Activated CD8-positive, alpha-beta T cell treated with anti-CD3 and anti-CD28 coated beads for 36 hours (primary cell): ENCODE data around the gene ST8SIA4. TPM values are rescaled to one million over a fixed set of nuclear protein-coding genes. Genes with fewer than 3 reads are reported as not detected.

Experiments used
- ATAC-seq: fragments of 200-7000 bp; cut with Tn5 transposase; one replicate; pipeline ENCODE4 v1.10.0; 2021; ENCODE audit warnings: mild to moderate bottlenecking, moderate library complexity
- CTCF ChIA-PET: fragments of 350-600 bp; sonication (Branson Sonifier 250); formaldehyde crosslinking; loops from one replicate; lab custom pipeline; 2021; ENCODE audit warnings: antibody characterized with exemption; lab: Charles Lee
- POLR2A ChIA-PET: fragments of 350-600 bp; sonication (Branson Sonifier 250); formaldehyde crosslinking; loops from one replicate; lab custom pipeline; 2021; ENCODE audit warnings: antibody characterized with exemption; lab: Charles Lee
- DNase-seq: peaks from one replicate; pipeline ENCODE4 v3.0.0-alpha.2; 2020
- H3K27ac Mint-ChIP-seq: one replicate; pipeline ENCODE4 v1.8.0; 2021; ENCODE audit warnings: mild to moderate bottlenecking, mixed read lengths
- H3K27me3 Mint-ChIP-seq: one replicate; pipeline ENCODE4 v1.8.0; 2021; ENCODE audit warnings: mixed read lengths
- H3K36me3 Mint-ChIP-seq: one replicate; pipeline ENCODE4 v1.8.0; 2021; ENCODE audit warnings: low read depth, mixed read lengths
- H3K4me1 Mint-ChIP-seq: one replicate; pipeline ENCODE4 v1.8.0; 2021; ENCODE audit warnings: low read depth, mixed read lengths
- H3K4me3 Mint-ChIP-seq: one replicate; pipeline ENCODE4 v1.8.0; 2021; ENCODE audit warnings: mild to moderate bottlenecking, moderate library complexity, mixed read lengths
- H3K9me3 Mint-ChIP-seq: one replicate; pipeline ENCODE4 v1.8.0; 2021; ENCODE audit warnings: mixed read lengths
- intact Hi-C: fragments of 100-400 bp; cut with micrococcal nuclease; formaldehyde crosslinking; loops from one replicate; pipeline ENCODE4 v1.10.0; 2022
- total RNA-seq, 2 experiments: library from RNA; stranded (reverse); gene quantifications; one replicate each; pipeline ENCODE4 v1.2.3, GENCODE V29; 2021
- TF ChIP-seq, protein P1 (sequence below): fragments of 200-600 bp; IDR thresholded peaks from one replicate; pipeline ENCODE4 v1.8.0; 2022; ENCODE audit warnings: antibody characterized with exemption, mild to moderate bottlenecking

The ST8SIA4 gene
- total RNA-seq, 2 experiments from 2014 or later: 31.6 to 34.1 TPM

DNA sequence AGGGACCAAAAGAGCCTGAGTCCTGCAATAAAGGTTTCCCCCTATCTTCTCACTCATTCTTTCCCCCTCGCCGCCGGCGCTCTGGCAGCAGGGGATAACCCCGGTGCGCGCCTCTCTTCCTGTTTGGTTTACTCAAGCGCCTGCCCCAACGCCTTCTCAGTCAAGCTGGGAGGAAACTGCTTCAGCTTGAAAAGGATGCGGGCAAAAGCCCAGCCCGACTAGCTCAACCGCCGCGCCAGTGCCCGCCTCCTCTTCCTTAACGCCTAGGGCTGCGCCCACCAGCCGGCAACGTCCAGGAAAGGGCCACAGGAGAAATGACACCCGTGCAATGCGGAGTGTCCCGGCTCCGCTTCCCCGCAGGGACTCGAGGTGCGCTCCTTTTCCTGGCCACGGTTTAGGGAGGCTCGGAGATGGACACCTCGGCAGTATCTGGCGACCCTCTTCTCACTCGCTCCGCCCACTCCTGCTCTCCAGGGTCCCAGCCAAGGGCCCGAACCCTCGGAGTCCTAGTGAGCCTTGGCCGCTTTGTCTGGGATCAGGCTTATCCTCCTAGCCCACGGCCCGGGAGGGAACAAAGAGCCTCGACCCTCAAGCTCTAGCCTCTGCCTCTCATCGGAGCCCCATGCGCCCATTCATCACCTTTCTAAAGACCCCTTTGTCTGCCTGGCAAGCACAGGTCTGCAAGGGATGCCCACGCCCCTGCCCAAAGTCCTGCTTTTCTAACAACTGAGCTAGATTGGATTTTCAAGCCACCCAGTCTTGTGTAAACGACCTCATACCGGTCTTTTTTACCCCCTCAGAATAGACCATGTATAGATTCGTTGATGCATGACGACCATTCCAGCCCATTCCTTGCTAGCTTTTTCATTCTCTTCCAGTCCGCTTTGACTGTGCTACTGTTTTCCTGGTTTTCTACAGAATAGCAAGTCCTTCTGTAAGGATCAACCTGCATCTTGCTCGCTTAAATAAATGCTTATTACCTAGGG is 2.0 kb downstream of the ST8SIA4 start:
- Mint-ChIP-seq H3K27me3 (no peaks in the 10 kb centered on the region), H3K36me3 (peaks cover 39% of the 10 kb centered on the region), H3K27ac (peak overlapping the region; percentile 98), H3K4me1 (peaks cover 33% of the 10 kb centered on the region), H3K4me3 (peak overlapping the region; percentile 98), H3K9me3 (peaks cover 4% of the 10 kb centered on the region)
- TF ChIP-seq, protein P1, sequence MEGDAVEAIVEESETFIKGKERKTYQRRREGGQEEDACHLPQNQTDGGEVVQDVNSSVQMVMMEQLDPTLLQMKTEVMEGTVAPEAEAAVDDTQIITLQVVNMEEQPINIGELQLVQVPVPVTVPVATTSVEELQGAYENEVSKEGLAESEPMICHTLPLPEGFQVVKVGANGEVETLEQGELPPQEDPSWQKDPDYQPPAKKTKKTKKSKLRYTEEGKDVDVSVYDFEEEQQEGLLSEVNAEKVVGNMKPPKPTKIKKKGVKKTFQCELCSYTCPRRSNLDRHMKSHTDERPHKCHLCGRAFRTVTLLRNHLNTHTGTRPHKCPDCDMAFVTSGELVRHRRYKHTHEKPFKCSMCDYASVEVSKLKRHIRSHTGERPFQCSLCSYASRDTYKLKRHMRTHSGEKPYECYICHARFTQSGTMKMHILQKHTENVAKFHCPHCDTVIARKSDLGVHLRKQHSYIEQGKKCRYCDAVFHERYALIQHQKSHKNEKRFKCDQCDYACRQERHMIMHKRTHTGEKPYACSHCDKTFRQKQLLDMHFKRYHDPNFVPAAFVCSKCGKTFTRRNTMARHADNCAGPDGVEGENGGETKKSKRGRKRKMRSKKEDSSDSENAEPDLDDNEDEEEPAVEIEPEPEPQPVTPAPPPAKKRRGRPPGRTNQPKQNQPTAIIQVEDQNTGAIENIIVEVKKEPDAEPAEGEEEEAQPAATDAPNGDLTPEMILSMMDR: no peak
- CTCF ChIA-PET: interaction anchor here (0.6 to 5.2 kb wide), 21 partner anchors 9 to 471 kb away, joined by 3 to 43 read pairs (median 5); partner anchors contain the start of gene FAM174A
- POLR2A ChIA-PET: interaction anchor here (0.6 to 6.5 kb wide), 16 partner anchors 10 to 1993 kb away, joined by 3 to 124 read pairs (median 6); no protein-coding TSS in a partner anchor
- DNase-seq: peak; percentile 97
- intact Hi-C loops: loop anchor here (1.0 to 5.0 kb wide), 6 partner anchors 11 to 364 kb away; partner anchors contain the start of gene FAM174A
- peak; percentile 58 for ATAC-seq

DNA sequence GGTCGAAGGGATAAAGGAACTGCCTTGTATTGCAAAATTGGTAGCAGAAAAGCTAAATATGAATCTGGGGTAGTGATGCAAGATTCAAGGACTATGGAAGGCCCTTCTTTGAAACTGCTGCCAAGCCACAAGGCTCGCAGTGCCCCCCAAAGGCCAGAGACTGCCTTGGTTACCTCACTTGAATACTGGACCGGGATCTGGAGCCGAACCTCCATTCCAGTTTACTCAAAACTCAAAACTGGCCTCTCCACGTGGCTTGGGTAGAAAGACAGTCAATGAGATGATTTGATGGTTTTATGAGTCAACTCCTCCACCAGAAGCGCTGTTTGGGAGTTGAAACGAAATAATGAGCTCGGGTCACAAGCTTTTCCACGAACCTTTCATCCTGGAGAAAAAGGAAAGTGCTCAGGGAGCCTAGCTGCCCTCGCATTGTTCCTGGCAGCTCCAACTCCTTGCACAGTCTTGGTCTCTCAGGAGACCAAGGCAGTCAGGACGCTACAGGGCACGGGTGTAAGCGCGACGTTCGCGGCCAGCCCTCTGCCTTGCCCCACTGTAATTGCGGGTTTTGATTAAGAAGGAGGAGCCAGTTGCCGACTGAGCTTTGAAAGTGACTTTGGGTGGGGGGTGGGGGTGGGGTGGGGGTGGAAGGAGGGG is 2.8 kb downstream of the ST8SIA4 start:
- Mint-ChIP-seq H3K36me3 (peaks cover 47% of the 10 kb centered on the region), H3K27ac (peak overlapping the region; percentile 99), H3K27me3 (no peaks in the 10 kb centered on the region), H3K4me3 (peak overlapping the region; percentile 98), H3K9me3 (peaks cover 4% of the 10 kb centered on the region), H3K4me1 (peaks cover 35% of the 10 kb centered on the region)
- TF ChIP-seq, protein P1: peak; percentile 18
- ChIA-PET POLR2A (interaction anchor here (0.6 to 6.5 kb wide), 14 partner anchors 9 to 169 kb away, joined by 3 to 124 read pairs (median 7); no protein-coding TSS in a partner anchor), CTCF (interaction anchor here (0.6 to 5.2 kb wide), 14 partner anchors 8 to 224 kb away, joined by 3 to 43 read pairs (median 10); no protein-coding TSS in a partner anchor)
- DNase-seq (peak; percentile 78), ATAC-seq (peak; percentile 1)
- intact Hi-C loops: loop anchor here (1.0 to 5.0 kb wide), 6 partner anchors 10 to 363 kb away; partner anchors contain the start of gene FAM174A

DNA sequence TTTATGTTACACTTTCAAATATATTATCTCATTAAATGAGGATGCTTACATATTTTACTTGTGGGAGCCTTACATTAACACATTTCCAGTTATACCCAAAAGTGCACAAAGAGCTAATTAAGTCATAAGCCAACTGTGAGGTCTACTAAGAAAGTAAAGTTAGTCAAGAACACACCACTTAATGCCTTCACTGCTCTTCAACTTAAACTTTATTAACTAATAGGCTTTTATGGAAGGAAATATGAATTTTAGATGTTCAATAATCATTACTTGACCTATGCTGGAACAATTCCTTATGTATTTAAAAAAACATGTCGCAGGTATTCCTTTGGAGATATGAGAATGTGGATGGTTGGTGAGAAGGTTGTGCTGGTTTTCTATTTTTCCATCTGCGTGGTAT is 3.4 kb downstream of the ST8SIA4 start:
- TF ChIP-seq, protein P1: no peak
- ATAC-seq (no peak), DNase-seq (no peak)
- Mint-ChIP-seq H3K4me1 (peaks cover 35% of the 10 kb centered on the region), H3K27ac (peak overlapping the region; percentile 99), H3K36me3 (peaks cover 51% of the 10 kb centered on the region), H3K27me3 (no peaks in the 10 kb centered on the region), H3K4me3 (peak overlapping the region; percentile 98), H3K9me3 (peaks cover 4% of the 10 kb centered on the region)
- CTCF ChIA-PET: interaction anchor here (1.2 to 5.2 kb wide), 9 partner anchors 8 to 126 kb away, joined by 3 to 43 read pairs (median 12); no protein-coding TSS in a partner anchor
- intact Hi-C loops: loop anchor here (1.0 to 5.0 kb wide), 6 partner anchors 9 to 362 kb away; partner anchors contain the start of gene FAM174A
- POLR2A ChIA-PET: interaction anchor here (0.6 to 6.5 kb wide), 10 partner anchors 8 to 168 kb away, joined by 3 to 124 read pairs (median 16); no protein-coding TSS in a partner anchor

DNA sequence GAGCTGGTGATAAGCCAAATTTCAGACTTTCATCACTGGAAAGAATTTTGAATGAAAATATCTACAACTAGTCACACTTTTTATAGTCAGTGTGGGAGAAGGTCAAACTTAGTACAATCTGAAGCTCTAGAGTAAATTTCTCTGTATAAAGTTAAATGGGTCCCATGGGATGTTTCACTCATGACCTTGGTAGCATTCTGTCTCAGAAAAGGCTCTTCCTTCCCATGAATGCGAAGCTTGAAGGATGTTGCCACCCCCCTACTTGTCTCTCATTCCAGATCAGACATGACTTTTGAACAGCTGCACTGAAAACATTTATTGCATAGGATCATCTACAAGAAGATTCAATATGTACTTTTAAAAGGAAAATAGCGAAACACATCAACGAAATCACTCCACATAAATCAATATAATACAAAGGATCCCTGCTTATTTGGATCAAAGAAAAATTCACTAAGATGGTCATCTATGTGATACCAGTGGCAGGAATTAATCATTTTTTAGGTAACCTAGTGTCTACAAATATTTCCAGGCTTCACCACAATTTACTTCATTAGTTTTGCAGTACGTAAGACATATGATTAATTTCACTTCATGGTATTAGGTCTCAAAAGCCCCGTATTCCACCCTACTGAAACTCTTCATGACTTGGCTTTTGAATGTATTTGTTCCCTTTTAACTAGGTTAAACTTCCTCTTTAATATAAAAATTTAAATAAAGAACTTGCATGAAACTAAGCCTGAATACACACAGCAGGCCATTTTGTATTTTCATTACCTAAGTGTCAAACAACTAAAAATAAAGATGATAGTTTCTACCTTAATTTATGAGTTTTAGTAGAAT is 4.4 kb downstream of the ST8SIA4 start:
- Mint-ChIP-seq H3K27me3 (no peaks in the 10 kb centered on the region), H3K4me3 (peak overlapping the region; percentile 98), H3K4me1 (peaks cover 45% of the 10 kb centered on the region), H3K9me3 (peaks cover 4% of the 10 kb centered on the region), H3K27ac (peak overlapping the region; percentile 99), H3K36me3 (peaks cover 59% of the 10 kb centered on the region)
- DNase-seq (no peak), ATAC-seq (no peak)
- TF ChIP-seq, protein P1: no peak
- POLR2A ChIA-PET: interaction anchor here (0.5 to 6.5 kb wide), 6 partner anchors 26 to 74 kb away, joined by 3 to 124 read pairs (median 15); no protein-coding TSS in a partner anchor
- CTCF ChIA-PET: interaction anchor here (0.8 to 5.2 kb wide), 4 partner anchors 10 to 125 kb away, joined by 3 to 43 read pairs (median 14); no protein-coding TSS in a partner anchor
- intact Hi-C loops: no loop called here
